Stimulated activated CD8-positive, alpha-beta memory T cell treated with anti-CD3 and anti-CD28 coated beads, Interleukin-12 subunit alpha, Interleukin-12 subunit beta, amount 100 ng/mL, for 24 hours (primary cell): Measurements from ENCODE around the gene NRBF2.
"Not testable (repeated sequence)": the region's sequence is repeated elsewhere in the genome, so short reads cannot be mapped to it uniquely, and the experiment has no call there.

Source experiments
- DNase-seq: peaks from one replicate; pipeline ENCODE4 v3.0.0-alpha.2; 2020; ENCODE audit errors: extremely low read depth

NRBF2 gene

GRCh38 chr10:63119041-63119440 lies 14.1 kb upstream of the NRBF2 start:
- DNase-seq = no peak

GRCh38 chr10:63120554-63120953 lies 12.6 kb upstream of the NRBF2 start:
- no peak for DNase-seq

GRCh38 chr10:63123727-63124362 lies 9.3 kb upstream of the NRBF2 start:
- no peak for DNase-seq

- DNase-seq = no peak
These were observed 7.7 kb upstream of the NRBF2 start for GRCh38 chr10:63125459-63125858.

- no peak for DNase-seq
These were observed 4.7 kb upstream of the NRBF2 start for GRCh38 chr10:63128443-63128842.

GRCh38 chr10:63129888-63130287 lies 3.2 kb upstream of the NRBF2 start:
- no peak for DNase-seq

- DNase-seq = no peak
These were observed 475 bp upstream of the NRBF2 start for GRCh38 chr10:63132651-63133055.

GRCh38 chr10:63133821-63134557 lies 861 bp downstream of the NRBF2 start:
- DNase-seq = no peak

- DNase-seq = no peak
These were observed 4.2 kb downstream of the NRBF2 start for GRCh38 chr10:63137306-63137705.

GRCh38 chr10:63140077-63140476 lies 6.9 kb downstream of the NRBF2 start:
- no peak for DNase-seq

- DNase-seq = no peak
These were observed 9.0 kb downstream of the NRBF2 start for GRCh38 chr10:63142136-63142535.

GRCh38 chr10:63143987-63144386 lies 10.9 kb downstream of the NRBF2 start:
- DNase-seq = no peak

- DNase-seq = no peak
These were observed 12.7 kb downstream of the NRBF2 start for GRCh38 chr10:63145782-63146181.

GRCh38 chr10:63146503-63146902 lies 13.4 kb downstream of the NRBF2 start:
- DNase-seq = no peak

- DNase-seq = no peak
These were observed 17.6 kb downstream of the NRBF2 start for GRCh38 chr10:63150745-63151144.

GRCh38 chr10:63153868-63154545 lies 20.9 kb downstream of the NRBF2 start:
- DNase-seq = not testable (repeated sequence)

GRCh38 chr10:63154546-63155387 lies 21.6 kb downstream of the NRBF2 start:
- DNase-seq = no peak

- no peak for DNase-seq
These were observed 22.4 kb downstream of the NRBF2 start for GRCh38 chr10:63155388-63156020.

- DNase-seq = no peak
These were observed 23.1 kb downstream of the NRBF2 start for GRCh38 chr10:63156236-63156635.

- DNase-seq = no peak
These were observed 24.9 kb downstream of the NRBF2 start for GRCh38 chr10:63157845-63158624.

GRCh38 chr10:63161592-63161991 lies 28.5 kb downstream of the NRBF2 start:
- no peak for DNase-seq
